IMR-90 (cell line): ENCODE measurements around the gene KLHDC10. TPM values are rescaled to one million over a fixed set of nuclear protein-coding genes. Genes with fewer than 3 reads are reported as not detected.
"Not testable (repeated sequence)": the region's sequence is repeated elsewhere in the genome, so short reads cannot be mapped to it uniquely, and the experiment has no call there.

ENCODE experiments used
- ATAC-seq: fragments of 200-7000 bp; cut with Tn5 transposase; 2 replicates; pipeline ENCODE4 v1.9.1; 2020; ENCODE audit warnings: low read depth, mild to moderate bottlenecking, moderate library complexity
- BruUV-seq: library from RNA; stranded (reverse); fragments of 400-500 nt; replicated peaks from 2 replicates; lab custom pipeline; 2021; lab: Mats Ljungman, UMichigan
- CTCF ChIA-PET: fragments of 300-600 bp; formaldehyde crosslinking; extraction: SDS; loops from one replicate; lab custom pipeline; 2021; ENCODE audit warnings: antibody characterized with exemption; lab: Yijun Ruan, JAX
- POLR2A ChIA-PET: fragments of 300-600 bp; sonication (Branson Sonifier 250); formaldehyde crosslinking; loops from one replicate; lab custom pipeline; 2022; ENCODE audit warnings: antibody characterized with exemption; ENCODE audit not compliant: unreplicated experiment; lab: Charles Lee
- DNase-seq: peaks from one replicate; pipeline ENCODE4 v3.0.0; 2013
- H2AFZ ChIP-seq: replicated peaks from 2 replicates; pipeline ENCODE3; 2013; ENCODE audit warnings: low read length, mild to moderate bottlenecking; ENCODE audit not compliant: poor library complexity
- H2AK5ac ChIP-seq: 2 replicates; pipeline ENCODE4 v1.6.1; 2013; ENCODE audit warnings: low read depth, low read length, inconsistent platforms
- H2AK9ac ChIP-seq: replicated peaks from 2 replicates; pipeline ENCODE3; 2013; ENCODE audit warnings: mild to moderate bottlenecking, low read depth, low read length, moderate library complexity; ENCODE audit not compliant: poor library complexity
- H2BK120ac ChIP-seq: 2 replicates; pipeline ENCODE4 v1.6.1; 2013; ENCODE audit warnings: low read depth, low read length, inconsistent platforms
- H2BK15ac ChIP-seq: 3 replicates; pipeline ENCODE4 v1.6.1; 2013; ENCODE audit warnings: low read depth, low read length, inconsistent platforms
- H2BK20ac ChIP-seq: 2 replicates; pipeline ENCODE4 v1.6.1; 2013; ENCODE audit warnings: low read depth, mild to moderate bottlenecking, inconsistent platforms, low read length, moderate library complexity
- H2BK5ac ChIP-seq: 2 replicates; pipeline ENCODE4 v1.6.1; 2013; ENCODE audit warnings: mild to moderate bottlenecking, low read depth, low read length, inconsistent platforms; ENCODE audit not compliant: poor library complexity, severe bottlenecking
- H3K14ac ChIP-seq: replicated peaks from 2 replicates; pipeline ENCODE4 v1.6.1; 2013; ENCODE audit warnings: low read depth, low read length, inconsistent platforms
- H3K18ac ChIP-seq: 2 replicates; pipeline ENCODE4 v1.6.1; 2013; ENCODE audit warnings: low read depth, low read length, control low read depth
- H3K23ac ChIP-seq: 2 replicates; pipeline ENCODE4 v1.6.1; 2013; ENCODE audit warnings: low read depth, low read length, inconsistent platforms
- H3K27ac ChIP-seq: 2 replicates; pipeline ENCODE4 v1.5.1; 2013; ENCODE audit warnings: mild to moderate bottlenecking, control low read depth, low read length; ENCODE audit not compliant: insufficient read depth
- H3K27me3 ChIP-seq: 2 replicates; pipeline ENCODE4 v1.6.1; 2013; ENCODE audit warnings: low read length; ENCODE audit not compliant: control insufficient read depth, insufficient read depth
- H3K36me3 ChIP-seq: 2 replicates; pipeline ENCODE4 v1.6.1; 2013; ENCODE audit warnings: low read length, mixed read lengths; ENCODE audit not compliant: control insufficient read depth, insufficient read depth
- H3K4ac ChIP-seq: 2 replicates; pipeline ENCODE4 v1.6.1; 2013; ENCODE audit warnings: low read depth, low read length, inconsistent platforms
- H3K4me1 ChIP-seq: 2 replicates; pipeline ENCODE4 v1.6.1; 2013; ENCODE audit warnings: low read length, mixed read lengths; ENCODE audit not compliant: control insufficient read depth, insufficient read depth
- H3K4me2 ChIP-seq: 2 replicates; pipeline ENCODE4 v1.6.1; 2013; ENCODE audit warnings: low read depth, mild to moderate bottlenecking, control low read depth, low read length, moderate library complexity
- H3K4me3 ChIP-seq: 2 replicates; pipeline ENCODE4 v1.5.1; 2013; ENCODE audit warnings: low read depth, mild to moderate bottlenecking, control low read depth, low read length, moderate library complexity; ENCODE audit not compliant: insufficient read depth
- H3K56ac ChIP-seq: 2 replicates; pipeline ENCODE4 v1.6.1; 2013; ENCODE audit warnings: low read length, inconsistent platforms; ENCODE audit not compliant: insufficient read depth; ENCODE audit errors: extremely low read depth
- H3K79me1 ChIP-seq, 2 experiments: 2 replicates each; pipeline ENCODE4 v1.6.1; 2013; ENCODE audit warnings: low read length in 2 of 2, inconsistent platforms in 1 of 2, low read depth in 1 of 2
- H3K9ac ChIP-seq: 2 replicates; pipeline ENCODE4 v1.6.1; 2013; ENCODE audit warnings: low read depth, low read length, control low read depth
- H3K9me1 ChIP-seq: 2 replicates; pipeline ENCODE4 v1.6.1; 2013; ENCODE audit warnings: low read length, inconsistent platforms; ENCODE audit not compliant: insufficient read depth
- H3K9me3 ChIP-seq: 2 replicates; pipeline ENCODE4 v1.6.1; 2013; ENCODE audit warnings: low read length; ENCODE audit not compliant: control insufficient read depth, insufficient read depth
- H4K20me1 ChIP-seq: 2 replicates; pipeline ENCODE4 v1.6.1; 2013; ENCODE audit warnings: low read length, inconsistent platforms; ENCODE audit not compliant: insufficient read depth
- H4K5ac ChIP-seq: 2 replicates; pipeline ENCODE4 v1.6.1; 2013; ENCODE audit warnings: mild to moderate bottlenecking, low read depth, low read length, control low read depth
- H4K8ac ChIP-seq, 2 experiments: 2 replicates each; pipeline ENCODE4 v1.6.1; 2013; ENCODE audit warnings: low read depth in 2 of 2, low read length in 2 of 2, control low read depth in 1 of 2, inconsistent platforms in 1 of 2
- H4K91ac ChIP-seq: 2 replicates; pipeline ENCODE4 v1.6.1; 2013; ENCODE audit warnings: low read depth, low read length, inconsistent platforms; ENCODE audit not compliant: insufficient read depth
- CEBPB ChIP-seq: IDR thresholded peaks from 2 replicates; pipeline ENCODE4 v1.6.1; 2012; ENCODE audit warnings: low read depth, low read length, improper control_type of control experiment
- CHD1 ChIP-seq: IDR thresholded peaks from 2 replicates; pipeline ENCODE4 v1.6.1; 2012; ENCODE audit warnings: low read depth, low read length, improper control_type of control experiment
- ELK1 ChIP-seq: fragments of 150-350 bp; IDR thresholded peaks from 2 replicates; pipeline ENCODE4 v1.6.1; 2016; ENCODE audit warnings: low read depth, mild to moderate bottlenecking, low read length, moderate library complexity, borderline replicate concordance
- MAFK ChIP-seq: IDR thresholded peaks from 2 replicates; pipeline ENCODE4 v1.6.1; 2012; ENCODE audit warnings: low read depth, low read length, improper control_type of control experiment
- MXI1 ChIP-seq: IDR thresholded peaks from 2 replicates; pipeline ENCODE4 v1.6.1; 2012; ENCODE audit warnings: low read depth, mild to moderate bottlenecking, low read length, moderate library complexity, borderline replicate concordance
- NFE2L2 ChIP-seq: fragments of 150-350 bp; IDR thresholded peaks from 2 replicates; pipeline ENCODE4 v1.6.1; 2016; ENCODE audit warnings: low read depth, mild to moderate bottlenecking, low read length
- RAD21 ChIP-seq: IDR thresholded peaks from 2 replicates; pipeline ENCODE4 v1.6.1; 2012; ENCODE audit warnings: low read length, improper control_type of control experiment
- RFX5 ChIP-seq: IDR thresholded peaks from 2 replicates; pipeline ENCODE4 v1.8.0; 2012; ENCODE audit warnings: low read depth, mild to moderate bottlenecking, low read length, moderate library complexity
- SMC3 ChIP-seq: fragments of 150-350 bp; IDR thresholded peaks from 2 replicates; pipeline ENCODE4 v1.6.1; 2016; ENCODE audit warnings: low read depth, mild to moderate bottlenecking, antibody characterized with exemption, low read length, moderate library complexity
- WGBS, 2 experiments: methylation state at CpG; one replicate each; pipeline versions ENCODE4 v1.1.5 to v1.1.7; 2013; ENCODE audit warnings: missing lambda C conversion rate in 2 of 2; ENCODE audit not compliant: insufficient read length in 1 of 2; ENCODE audit errors: extremely low coverage in 2 of 2; 5-methylcytosine and 5-hydroxymethylcytosine counted together
- dilution Hi-C: fragments of 300-500 bp; cut with HindIII; formaldehyde crosslinking; loops from one replicate; pipeline ENCODE4 v1.14.3; 2018; ENCODE audit warnings: low sequenced_read_pairs; ENCODE audit not compliant: unreplicated experiment
- in situ Hi-C: fragments of 300-500 bp; cut with MboI; formaldehyde crosslinking; loops from 3 replicates; pipeline ENCODE4 v1.14.3; 2019; ENCODE audit warnings: low sequenced_read_pairs, inconsistent platforms, mixed read lengths
- intact Hi-C: fragments of 100-400 bp; cut with micrococcal nuclease; formaldehyde crosslinking; loops from 2 replicates; pipeline ENCODE4 v1.10.0; 2022
- polyA plus RNA-seq, 3 experiments: library from polyadenylated mRNA; depleted of rRNA; stranded (reverse); fragments of >200 nt; gene quantifications; 2 replicates each; pipeline ENCODE4 v1.2.3, GENCODE V29; 2012; ENCODE audit warnings: low replicate concordance in 1 of 3
- total RNA-seq: library from RNA; depleted of rRNA; stranded (reverse); fragments of >200 nt; gene quantifications from 2 replicates; pipeline ENCODE4 v1.2.3, GENCODE V29; 2012

The KLHDC10 gene
- total and polyA plus RNA-seq, 2 of the 4 experiments (the other 2 are of a cell fraction): 12.4 to 27.1 TPM

DNA sequence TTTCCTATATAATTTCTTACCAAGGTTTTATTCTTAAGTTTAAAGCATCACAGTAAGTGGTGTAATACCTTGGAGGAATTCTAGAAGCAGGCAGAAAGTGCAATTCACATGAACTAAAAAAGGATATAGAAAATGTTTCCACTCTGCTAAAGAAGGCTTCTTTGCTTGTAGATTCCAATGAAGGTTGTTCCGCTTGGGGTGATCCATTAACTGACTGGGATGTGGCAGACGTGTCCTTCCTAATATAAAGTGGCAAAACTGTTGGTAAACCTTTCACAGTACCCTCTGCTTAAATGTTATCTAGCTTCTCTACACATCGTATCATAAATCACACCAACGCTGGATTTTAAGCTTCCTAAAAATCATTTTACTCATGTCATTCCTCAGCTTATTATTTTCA lies 21.4 kb upstream of the KLHDC10 start:
- H3K56ac ChIP-seq: no peak overlapping the region
- H2BK15ac ChIP-seq: no peak overlapping the region
- ATAC-seq (no peak), DNase-seq (no peak)
- TF ChIP-seq CHD1 (no peak), MAFK (no peak), RFX5 (no peak), SMC3 (no peak), NFE2L2 (no peak), MXI1 (no peak), CEBPB (no peak), ELK1 (no peak), RAD21 (no peak)
- ChIA-PET POLR2A (no interaction called here), CTCF (no interaction called here)
- H2AFZ ChIP-seq: no peak overlapping the region
- no peak overlapping the region for H3K18ac ChIP-seq
- H3K4me2 ChIP-seq: no peak overlapping the region
- intact Hi-C loops: no loop called here
- H3K27ac ChIP-seq: no peak overlapping the region
- no peaks in the 10 kb centered on the region for H4K20me1 ChIP-seq
- no peaks in the 10 kb centered on the region for H3K9me1 ChIP-seq
- dilution Hi-C loops: no loop called here
- no peak overlapping the region for H2BK5ac ChIP-seq
- no TSS peak for BruUV-seq
- no peak overlapping the region for H3K23ac ChIP-seq
- H4K91ac ChIP-seq: no peak overlapping the region
- H3K9me3 ChIP-seq: no peaks in the 10 kb centered on the region
- no peak overlapping the region for H4K5ac ChIP-seq
- WGBS, 2 experiments: 100% methylated on average over 1 of the region's 4 CpGs
- H2BK20ac ChIP-seq: no peak overlapping the region
- no peak overlapping the region for H2BK120ac ChIP-seq
- H2AK9ac ChIP-seq: no peak overlapping the region
- H3K27me3 ChIP-seq: no peaks in the 10 kb centered on the region
- peaks cover 9 to 43% of the 10 kb centered on the region in 2 experiments for H3K79me1 ChIP-seq
- no peak overlapping the region for H3K4ac ChIP-seq
- no peak overlapping the region for H3K4me3 ChIP-seq
- H2AK5ac ChIP-seq: no peak overlapping the region
- no peak overlapping the region for H3K9ac ChIP-seq
- H3K14ac ChIP-seq: no peak overlapping the region
- no peaks in the 10 kb centered on the region for H3K4me1 ChIP-seq
- in situ Hi-C loops: no loop called here
- H4K8ac ChIP-seq: no peak overlapping the region
- H3K36me3 ChIP-seq: peaks cover 3% of the 10 kb centered on the region; the same call in 1 of the 2 replicates

- H3K56ac ChIP-seq, H4K91ac ChIP-seq, intact Hi-C loops, H2BK120ac ChIP-seq, H3K9me3 ChIP-seq, H2AK5ac ChIP-seq, H3K4me2 ChIP-seq, ATAC-seq, H4K20me1 ChIP-seq, H3K4me1 ChIP-seq, H3K9ac ChIP-seq, H2AFZ ChIP-seq, H3K27me3 ChIP-seq, H2BK5ac ChIP-seq, H3K14ac ChIP-seq, H2AK9ac ChIP-seq, DNase-seq, H3K23ac ChIP-seq, H3K4ac ChIP-seq, H2BK15ac ChIP-seq, POLR2A ChIA-PET, H3K4me3 ChIP-seq, H3K18ac ChIP-seq, dilution Hi-C loops, H3K9me1 ChIP-seq, in situ Hi-C loops, H4K5ac ChIP-seq, H3K27ac ChIP-seq, H2BK20ac ChIP-seq, BruUV-seq, H3K36me3 ChIP-seq: not testable (repeated sequence)
- WGBS, 2 experiments: 100% methylated on average over 3 of the region's 15 CpGs; no CpG with 5 or more reads in 1 of the 2 experiments
- peaks cover 5 to 28% of the 10 kb centered on the region in 2 experiments for H3K79me1 ChIP-seq
- H4K8ac ChIP-seq: 0 out of 4 replicates have a peak overlapping the region, but pooled peaks of 1 of the 2 experiments have one; percentile 67
- CTCF ChIA-PET: interaction anchor here (0.6 kb wide), 1 partner anchor 149 kb away, joined by 4 read pairs; no protein-coding TSS in a partner anchor
These were observed 18.1 kb upstream of the KLHDC10 start for GRCh38 chr7:130052250-130052649.
